Mammary epithelial cell (primary cell): Measurements from ENCODE around the gene CD9.

Source experiments
- EZH2 ChIP-seq: IDR thresholded peaks from 2 replicates; pipeline ENCODE4 v1.6.1; 2012; ENCODE audit warnings: low read length, inconsistent platforms, borderline replicate concordance
- TF ChIP-seq, protein P1 (sequence below), 2 donors: IDR thresholded peaks in 1 of 2; conservative IDR thresholded peaks in 1 of 2; 2 replicates each; pipeline ENCODE4 v1.5.1; 2011 to 2012; ENCODE audit warnings: inconsistent platforms in 2 of 2, low read length in 2 of 2, mild to moderate bottlenecking in 2 of 2, control low read depth in 1 of 2, low read depth in 1 of 2; ENCODE audit not compliant: insufficient read depth in 1 of 2; ENCODE audit errors: extremely low read depth in 1 of 2

DNA sequence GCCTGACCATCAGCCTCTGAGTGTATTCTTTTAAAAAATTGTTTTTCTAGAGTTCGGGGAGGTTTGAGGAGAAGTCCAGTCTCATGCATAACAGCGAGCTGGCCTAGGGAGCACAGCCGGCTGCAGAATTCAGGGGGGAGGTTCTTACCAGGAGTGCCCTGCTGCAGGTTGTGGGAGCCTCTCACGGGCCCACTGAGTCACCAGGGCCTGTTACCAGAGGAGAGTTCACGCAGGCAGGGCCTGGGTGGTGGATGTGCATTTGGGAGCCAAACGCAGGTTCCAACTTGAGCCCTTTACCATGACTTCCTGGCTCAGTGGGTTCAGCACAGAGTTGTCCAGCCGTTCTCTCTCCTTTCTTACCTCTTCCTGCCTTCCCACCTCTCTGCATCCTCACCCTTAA, 14.4 kb downstream of the CD9 start:
- TF ChIP-seq EZH2: no peak
- TF ChIP-seq, protein P1, sequence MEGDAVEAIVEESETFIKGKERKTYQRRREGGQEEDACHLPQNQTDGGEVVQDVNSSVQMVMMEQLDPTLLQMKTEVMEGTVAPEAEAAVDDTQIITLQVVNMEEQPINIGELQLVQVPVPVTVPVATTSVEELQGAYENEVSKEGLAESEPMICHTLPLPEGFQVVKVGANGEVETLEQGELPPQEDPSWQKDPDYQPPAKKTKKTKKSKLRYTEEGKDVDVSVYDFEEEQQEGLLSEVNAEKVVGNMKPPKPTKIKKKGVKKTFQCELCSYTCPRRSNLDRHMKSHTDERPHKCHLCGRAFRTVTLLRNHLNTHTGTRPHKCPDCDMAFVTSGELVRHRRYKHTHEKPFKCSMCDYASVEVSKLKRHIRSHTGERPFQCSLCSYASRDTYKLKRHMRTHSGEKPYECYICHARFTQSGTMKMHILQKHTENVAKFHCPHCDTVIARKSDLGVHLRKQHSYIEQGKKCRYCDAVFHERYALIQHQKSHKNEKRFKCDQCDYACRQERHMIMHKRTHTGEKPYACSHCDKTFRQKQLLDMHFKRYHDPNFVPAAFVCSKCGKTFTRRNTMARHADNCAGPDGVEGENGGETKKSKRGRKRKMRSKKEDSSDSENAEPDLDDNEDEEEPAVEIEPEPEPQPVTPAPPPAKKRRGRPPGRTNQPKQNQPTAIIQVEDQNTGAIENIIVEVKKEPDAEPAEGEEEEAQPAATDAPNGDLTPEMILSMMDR (conservative IDR thresholded peaks at IDR 0.05 in 1 of 2, IDR thresholded peaks at IDR 0.05 in 1 of 2; ENCODE audit: extremely low read depth in 1 of 2, insufficient read depth in 1 of 2, low read depth in 1 of 2, low read length in 2 of 2): no peak
